Tibial artery (tissue), 4 donors: ENCODE measurements around the gene SPX.

Experiments
- DNase-seq, 2 donors: peaks; one replicate each; pipeline ENCODE4 v3.0.0-alpha.2; 2019
- H3K27ac ChIP-seq, 2 donors: fragments of 200-600 bp; sonication (generic) in 1 of 2; 1 replicate in 1 of 2; 2 replicates in 1 of 2; pipeline ENCODE4 v1.5.1; 2018 to 2019; ENCODE audit warnings: mild to moderate bottlenecking in 1 of 2
- H3K27me3 ChIP-seq, 2 donors: fragments of 200-600 bp; sonication (generic) in 1 of 2; one replicate each; pipeline versions ENCODE4 v1.5.1 to v1.6.0; 2016 to 2019
- H3K36me3 ChIP-seq, 3 donors: fragments of 200-600 bp; sonication (generic) in 2 of 3; one replicate each; pipeline ENCODE4 v1.5.1; 2016 to 2019; ENCODE audit warnings: mild to moderate bottlenecking in 2 of 3
- H3K4me1 ChIP-seq, 4 donors: fragments of 200-600 bp; sonication (generic) in 2 of 4; 1 replicate in 3 of 4; 2 replicates in 1 of 4; pipeline ENCODE4 v1.5.1; 2016 to 2019
- H3K4me3 ChIP-seq, 2 donors: fragments of 200-600 bp; sonication (generic) in 1 of 2; 1 replicate in 1 of 2; 2 replicates in 1 of 2; pipeline ENCODE4 v1.5.1; 2018 to 2019; ENCODE audit warnings: mild to moderate bottlenecking in 2 of 2
- H3K9me3 ChIP-seq, 3 donors: fragments of 200-600 bp; sonication (generic) in 1 of 3; one replicate each; pipeline ENCODE4 v1.5.1; 2016 to 2019
- CTCF ChIP-seq, 2 experiments: fragments of 200-600 bp in 1 of 2; fragments of 450-650 bp in 1 of 2; IDR thresholded peaks; one replicate each; pipeline ENCODE4 v1.5.1; 2017 to 2019; ENCODE audit warnings: antibody characterized with exemption in 2 of 2, mild to moderate bottlenecking in 1 of 2, moderate library complexity in 1 of 2
- intact Hi-C: fragments of 100-400 bp; cut with DNase I; formaldehyde crosslinking; loops from one replicate; pipeline ENCODE4 v1.15.0; 2023; ENCODE audit warnings: low total_unique reads

The SPX gene

GRCh38 chr12:21546716-21547115 lies 20.6 kb downstream of the SPX start:
- no peaks in the 10 kb centered on the region for H3K36me3 ChIP-seq
- TF ChIP-seq CTCF (IDR thresholded peaks at IDR 0.05) = no peak
- peaks cover 0 to 3% (median 2%) of the 10 kb centered on the region in 4 donors for H3K4me1 ChIP-seq
- H3K4me3 ChIP-seq = no peak overlapping the region
- H3K27me3 ChIP-seq = no peaks in the 10 kb centered on the region
- intact Hi-C loops = no loop called here
- H3K9me3 ChIP-seq = no peaks in the 10 kb centered on the region
- no peak for DNase-seq
- H3K27ac ChIP-seq = no peak overlapping the region

GRCh38 chr12:21547437-21547836 lies 21.3 kb downstream of the SPX start:
- H3K9me3 ChIP-seq = no peaks in the 10 kb centered on the region
- no peak for DNase-seq
- no peaks in the 10 kb centered on the region for H3K36me3 ChIP-seq
- intact Hi-C loops = no loop called here
- no peak for TF ChIP-seq CTCF (IDR thresholded peaks at IDR 0.05)
- no peak overlapping the region for H3K27ac ChIP-seq
- H3K4me1 ChIP-seq = peaks cover 0 to 9% (median 5%) of the 10 kb centered on the region in 4 donors
- H3K4me3 ChIP-seq = no peak overlapping the region
- H3K27me3 ChIP-seq = no peaks in the 10 kb centered on the region

- TF ChIP-seq CTCF (IDR thresholded peaks at IDR 0.05) = no peak
- Histone ChIP-seq H3K4me1 (peaks cover 0 to 9% (median 5%) of the 10 kb centered on the region in 4 donors), H3K27me3 (no peaks in the 10 kb centered on the region), H3K4me3 (no peak overlapping the region), H3K27ac (no peak overlapping the region), H3K36me3 (no peaks in the 10 kb centered on the region), H3K9me3 (no peaks in the 10 kb centered on the region)
- intact Hi-C loops = no loop called here
- DNase-seq = no peak
Measured at GRCh38 chr12:21551841-21552465, 25.9 kb downstream of the SPX start.

GRCh38 chr12:21552635-21553328 lies 26.7 kb downstream of the SPX start:
- intact Hi-C loops = no loop called here
- no peaks in the 10 kb centered on the region for H3K9me3 ChIP-seq
- DNase-seq = no peak
- no peak overlapping the region for H3K4me3 ChIP-seq
- no peak overlapping the region for H3K27ac ChIP-seq
- no peaks in the 10 kb centered on the region for H3K27me3 ChIP-seq
- TF ChIP-seq CTCF (IDR thresholded peaks at IDR 0.05) = no peak
- H3K36me3 ChIP-seq = no peaks in the 10 kb centered on the region
- H3K4me1 ChIP-seq = peaks cover 0 to 9% (median 5%) of the 10 kb centered on the region in 4 donors

- Histone ChIP-seq H3K36me3 (no peaks in the 10 kb centered on the region), H3K9me3 (no peaks in the 10 kb centered on the region), H3K4me1 (peaks cover 0 to 9% (median 5%) of the 10 kb centered on the region in 4 donors), H3K27ac (no peak overlapping the region), H3K27me3 (no peaks in the 10 kb centered on the region), H3K4me3 (no peak overlapping the region)
- TF ChIP-seq CTCF (IDR thresholded peaks at IDR 0.05) = no peak
- intact Hi-C loops = no loop called here
- no peak for DNase-seq
Measured at GRCh38 chr12:21553329-21553675, 27.2 kb downstream of the SPX start.
